HG03378 (cell line): ENCODE data around the gene MAP7D3.
"Not testable (repeated sequence)": the region's sequence is repeated elsewhere in the genome, so short reads cannot be mapped to it uniquely, and the experiment has no call there.

Source experiments
- ATAC-seq: cut with Tn5 transposase; IDR thresholded peaks from one replicate; pipeline ENCODE4 v1.9.1; 2021; ENCODE audit warnings: mild to moderate bottlenecking, moderate library complexity; ENCODE audit not compliant: unreplicated experiment

MAP7D3 gene

GRCh38 chrX:136183917-136184316 lies 67.3 kb downstream of the MAP7D3 start:
- no peak for ATAC-seq

GRCh38 chrX:136183172-136183571 lies 68.0 kb downstream of the MAP7D3 start:
- ATAC-seq, result no peak

GRCh38 chrX:136182414-136182813 lies 68.8 kb downstream of the MAP7D3 start:
- ATAC-seq, result no peak

GRCh38 chrX:136179133-136179532 lies 72.1 kb downstream of the MAP7D3 start:
- no peak for ATAC-seq

GRCh38 chrX:136176399-136176825 lies 74.8 kb downstream of the MAP7D3 start:
- ATAC-seq, result no peak

- no peak for ATAC-seq
Measured at GRCh38 chrX:136171420-136171819, 79.8 kb downstream of the MAP7D3 start.

DNA sequence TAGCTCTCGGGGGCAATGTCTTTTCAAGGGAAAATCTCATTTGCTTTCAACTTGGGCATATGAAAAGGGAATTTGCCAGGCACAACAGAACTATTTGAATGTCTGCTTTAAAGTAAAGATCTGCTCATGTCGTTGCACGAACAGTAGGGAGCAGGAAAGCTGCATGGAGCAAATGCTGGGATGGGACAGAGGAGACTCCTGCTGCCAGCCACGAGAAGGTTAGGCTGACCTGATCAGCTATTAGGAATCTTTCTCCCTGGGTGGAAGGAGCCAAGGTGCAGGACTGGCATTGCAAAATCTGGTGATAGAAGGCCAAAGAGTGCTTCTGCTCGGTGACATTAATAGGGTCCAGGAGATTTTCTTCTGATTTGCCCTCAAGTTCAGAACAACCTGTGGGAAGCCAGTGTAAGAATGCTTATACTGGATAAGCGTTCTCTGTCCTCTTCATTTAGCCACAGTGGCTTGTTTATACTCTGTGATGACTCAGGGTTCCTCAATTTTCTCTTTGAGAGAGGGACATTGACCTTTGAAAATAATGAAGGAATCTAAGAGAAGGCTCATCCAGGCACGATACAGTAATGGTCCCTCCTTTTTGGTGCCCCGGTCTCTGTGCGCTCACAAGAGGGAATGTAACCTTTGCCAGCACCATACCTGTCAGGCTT lies 80.9 kb downstream of the MAP7D3 start:
- ATAC-seq, result no peak

DNA sequence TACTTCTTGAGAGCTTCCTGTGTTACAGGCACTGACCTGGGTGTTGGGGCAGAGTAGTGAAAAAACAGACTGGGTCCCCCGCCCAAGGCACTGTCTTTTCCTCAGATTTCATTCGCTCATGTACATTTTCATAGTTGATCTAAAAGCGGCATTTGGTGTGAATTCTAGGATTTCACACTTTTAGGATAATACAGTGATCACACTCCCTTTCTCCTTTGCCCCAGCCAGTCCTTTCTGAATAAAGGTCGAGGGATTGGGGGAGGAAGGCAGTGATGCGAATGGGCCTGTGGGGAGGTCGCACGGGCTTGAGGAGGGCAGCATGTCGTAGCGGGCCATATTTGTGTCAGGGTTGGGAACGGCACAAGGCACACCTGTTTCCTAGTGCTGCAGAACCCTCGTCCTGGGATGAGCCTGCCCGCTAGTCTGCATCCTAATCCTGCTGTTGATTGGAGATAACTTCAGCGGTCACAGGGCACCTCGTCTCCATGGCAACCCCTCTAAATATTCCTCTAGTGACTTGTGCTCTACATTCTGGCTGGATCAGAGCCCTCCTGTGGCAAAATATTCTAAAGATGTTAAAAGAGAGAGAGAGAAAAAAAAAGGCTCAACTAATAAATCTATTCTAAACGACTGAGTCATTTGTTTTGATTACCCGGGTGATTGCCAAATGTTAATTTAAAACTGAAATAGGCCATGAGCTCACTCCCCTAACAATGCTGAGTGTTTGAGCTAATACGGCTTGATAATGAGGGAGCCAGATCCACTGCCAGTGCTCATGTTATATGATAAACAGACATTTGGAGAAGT lies 82.1 kb downstream of the MAP7D3 start:
- ATAC-seq, result no peak

DNA sequence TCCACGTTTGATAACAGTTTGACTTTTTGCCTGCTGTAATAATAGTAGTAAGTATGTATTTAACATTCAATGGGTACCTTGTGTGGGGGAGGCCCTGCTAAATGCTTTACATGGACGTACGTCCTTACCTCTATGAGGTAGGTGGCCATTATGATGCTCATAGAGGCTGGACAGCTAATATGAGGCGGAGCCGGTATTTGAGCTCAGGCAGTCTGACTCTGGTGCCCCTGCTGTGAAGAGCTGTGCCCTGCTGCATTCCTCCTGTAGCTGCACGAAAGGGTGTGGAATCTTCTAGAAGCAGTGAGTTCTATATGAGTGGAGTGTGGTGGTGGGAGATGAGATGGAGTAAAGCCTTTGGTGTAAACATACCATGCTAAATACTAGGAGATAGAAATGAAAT lies 83.2 kb downstream of the MAP7D3 start:
- not testable (repeated sequence) for ATAC-seq

DNA sequence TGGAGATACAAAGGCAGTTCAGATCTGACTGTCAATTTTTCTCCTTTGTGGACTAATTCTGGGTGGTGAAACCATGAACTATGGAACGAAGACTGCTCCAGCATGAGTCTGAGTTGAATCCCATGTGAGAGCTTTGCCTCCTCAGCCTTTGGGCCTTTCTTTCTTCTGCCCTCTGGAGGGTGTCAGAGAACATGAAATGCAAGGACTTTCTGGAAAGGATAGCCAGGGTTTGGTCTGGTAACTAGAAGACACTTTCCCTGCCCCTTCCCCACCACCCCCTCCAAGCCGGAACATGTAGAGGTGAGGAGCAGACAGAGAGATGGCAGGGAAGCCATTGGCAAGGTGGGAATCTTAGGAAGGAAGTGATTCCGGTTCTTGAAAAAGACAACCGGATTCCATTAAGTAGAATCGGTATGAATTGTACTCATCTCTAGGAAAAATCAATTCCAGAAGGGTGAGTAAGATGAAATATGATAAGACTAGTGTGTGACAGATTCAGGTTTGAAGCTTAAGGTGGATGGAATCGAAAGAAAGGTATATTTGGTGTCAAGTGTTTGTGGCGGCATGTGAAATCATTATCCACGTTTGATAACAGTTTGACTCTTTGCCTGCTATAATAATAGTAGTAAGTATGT lies 84.9 kb downstream of the MAP7D3 start:
- ATAC-seq, result no peak

GRCh38 chrX:136165406-136165805 lies 85.8 kb downstream of the MAP7D3 start:
- ATAC-seq, result no peak

GRCh38 chrX:136163689-136164088 lies 87.5 kb downstream of the MAP7D3 start:
- ATAC-seq, result no peak
